ENCODE results near the gene ZNF189.

DNA sequence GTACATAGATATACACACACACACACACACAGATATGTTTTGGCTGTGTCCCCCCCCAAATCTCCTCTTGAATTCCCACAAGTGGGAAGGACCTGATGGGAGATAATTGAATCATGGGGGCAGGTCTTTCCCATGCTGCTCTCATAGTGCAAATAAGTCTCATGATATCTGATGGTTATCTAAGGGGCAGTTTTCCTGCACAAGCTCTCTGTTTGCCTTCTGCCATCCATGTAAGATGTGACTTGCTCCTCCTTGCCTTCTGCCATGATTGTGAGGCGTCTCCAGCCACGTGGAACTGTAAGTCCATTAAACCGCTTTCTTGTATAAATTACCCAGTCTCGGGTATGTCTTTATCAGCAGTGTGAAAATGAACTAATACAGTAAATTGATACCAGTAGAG, 52.8 kb downstream of the ZNF189 start:
- TF ChIP-seq, protein P1, sequence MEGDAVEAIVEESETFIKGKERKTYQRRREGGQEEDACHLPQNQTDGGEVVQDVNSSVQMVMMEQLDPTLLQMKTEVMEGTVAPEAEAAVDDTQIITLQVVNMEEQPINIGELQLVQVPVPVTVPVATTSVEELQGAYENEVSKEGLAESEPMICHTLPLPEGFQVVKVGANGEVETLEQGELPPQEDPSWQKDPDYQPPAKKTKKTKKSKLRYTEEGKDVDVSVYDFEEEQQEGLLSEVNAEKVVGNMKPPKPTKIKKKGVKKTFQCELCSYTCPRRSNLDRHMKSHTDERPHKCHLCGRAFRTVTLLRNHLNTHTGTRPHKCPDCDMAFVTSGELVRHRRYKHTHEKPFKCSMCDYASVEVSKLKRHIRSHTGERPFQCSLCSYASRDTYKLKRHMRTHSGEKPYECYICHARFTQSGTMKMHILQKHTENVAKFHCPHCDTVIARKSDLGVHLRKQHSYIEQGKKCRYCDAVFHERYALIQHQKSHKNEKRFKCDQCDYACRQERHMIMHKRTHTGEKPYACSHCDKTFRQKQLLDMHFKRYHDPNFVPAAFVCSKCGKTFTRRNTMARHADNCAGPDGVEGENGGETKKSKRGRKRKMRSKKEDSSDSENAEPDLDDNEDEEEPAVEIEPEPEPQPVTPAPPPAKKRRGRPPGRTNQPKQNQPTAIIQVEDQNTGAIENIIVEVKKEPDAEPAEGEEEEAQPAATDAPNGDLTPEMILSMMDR (conservative IDR thresholded peaks at IDR 0.05), result no peak
- no peak for TF ChIP-seq ZFX (IDR thresholded peaks at IDR 0.05)
